LoVo (cell line): Measurements from ENCODE around the gene SPDYC.

ENCODE experiments used
- DNase-seq: peaks from one replicate; pipeline ENCODE4 v3.0.0-alpha.2; 2016; ENCODE audit warnings: low spot score

Gene SPDYC

GRCh38 chr11:65170058-65170534, at the start of gene SPDYC:
TSS of gene SPDYC (plus strand) at chr11:65170233. CDS start at chr11:65171358, 1,125 bp downstream.
- no peak for DNase-seq

- no peak for DNase-seq
Observed at GRCh38 chr11:65120831-65121230, 49.2 kb upstream of the SPDYC start.

GRCh38 chr11:65121447-65121864, 48.6 kb upstream of the SPDYC start:
- no peak for DNase-seq

- DNase-seq, result peak; percentile 100
Observed at GRCh38 chr11:65121865-65122696, 48.0 kb upstream of the SPDYC start, which contains the start of the genes FAU and MRPL49. TSS of gene FAU (minus strand) at chr11:65122134. CDS start at chr11:65121813, 321 bp downstream. TSS of gene MRPL49 (plus strand) at chr11:65122321. CDS start at chr11:65122347, 26 bp downstream.

GRCh38 chr11:65124480-65125196, 45.4 kb upstream of the SPDYC start:
- no peak for DNase-seq

GRCh38 chr11:65125197-65126056, 44.6 kb upstream of the SPDYC start:
- no peak for DNase-seq

- DNase-seq, result no peak
Observed at GRCh38 chr11:65126624-65127274, 43.3 kb upstream of the SPDYC start.

GRCh38 chr11:65127473-65128181, 42.4 kb upstream of the SPDYC start:
- no peak for DNase-seq

- no peak for DNase-seq
Observed at GRCh38 chr11:65128182-65129145, 41.6 kb upstream of the SPDYC start.

- no peak for DNase-seq
Observed at GRCh38 chr11:65129649-65130441, 40.2 kb upstream of the SPDYC start.

- DNase-seq, result no peak
Observed at GRCh38 chr11:65130631-65131416, 39.2 kb upstream of the SPDYC start.

- DNase-seq, result no peak
Observed at GRCh38 chr11:65131417-65131776, 38.6 kb upstream of the SPDYC start.

GRCh38 chr11:65131895-65132237, 38.2 kb upstream of the SPDYC start:
- no peak for DNase-seq

- DNase-seq, result no peak
Observed at GRCh38 chr11:65132238-65132987, 37.6 kb upstream of the SPDYC start.

GRCh38 chr11:65132988-65133700, 36.9 kb upstream of the SPDYC start:
- peak; percentile 73 for DNase-seq

GRCh38 chr11:65133724-65134123, 36.3 kb upstream of the SPDYC start:
- no peak for DNase-seq
